Measurements from ENCODE around the gene RHCE. TPM values are rescaled to one million over a fixed set of nuclear protein-coding genes. Genes with fewer than 3 reads are reported as not detected.
"Not testable (repeated sequence)": the region's sequence is repeated elsewhere in the genome, so short reads cannot be mapped to it uniquely, and the experiment has no call there.

The RHCE gene
- total and polyA plus RNA-seq, 9 of the 15 experiments (the other 6 are each of a cell fraction or from before 2014, with no cell fraction given) = 5.4 to 31.5 (median 12.6) TPM

DNA sequence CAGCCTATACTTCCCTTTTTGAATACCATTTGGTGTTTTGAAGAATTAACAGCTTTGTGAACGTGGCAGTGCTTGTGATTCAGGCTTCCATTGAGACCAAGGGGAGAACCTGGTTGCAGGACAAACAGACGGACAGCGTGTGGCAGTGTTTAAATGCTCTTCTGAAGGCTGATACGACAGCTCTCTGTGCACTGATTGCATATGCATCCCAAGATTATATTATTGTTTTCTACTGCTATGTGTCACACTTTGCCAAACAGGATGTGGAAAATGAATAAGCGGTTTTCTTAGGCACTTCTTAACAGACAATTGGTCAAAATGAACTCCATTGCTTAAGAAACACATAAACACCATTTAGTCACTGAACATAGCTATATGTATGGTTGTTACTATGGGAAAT lies 90.7 kb downstream of the RHCE start:
- H3K79me2 ChIP-seq (ENCODE audit: control insufficient read depth, insufficient read depth, low read length); H3K36me3 ChIP-seq (ENCODE audit: control insufficient read depth, insufficient read depth, low read length); H3K27ac ChIP-seq (ENCODE audit: extremely low read depth, low read depth, low read length); BruUV-seq (replicated peaks); in situ Hi-C loops (cut with MboI); POLR2A ChIA-PET; H3K27me3 ChIP-seq (ENCODE audit: control insufficient read depth in 2 of 2, insufficient read depth in 2 of 2, low read length in 2 of 2); CTCF ChIA-PET (ENCODE audit: low intra/inter-chr PET ratio); H3K9me3 ChIP-seq (replicated peaks; ENCODE audit: control insufficient read depth, insufficient read depth, low read depth, low read length); H3K9ac ChIP-seq (ENCODE audit: insufficient read depth in 1 of 2, low read depth in 2 of 2, low read length in 2 of 2); H2AFZ ChIP-seq (ENCODE audit: low read depth, low read length); H4K20me1 ChIP-seq (replicated peaks; ENCODE audit: control insufficient read depth, insufficient read depth, low read length); intact Hi-C loops (cut with micrococcal nuclease); H3K4me3 ChIP-seq; H3K9me1 ChIP-seq (ENCODE audit: control insufficient read depth, insufficient read depth, low read length); H3K4me1 ChIP-seq (replicated peaks in 1 of 2; ENCODE audit: control insufficient read depth in 2 of 2, insufficient read depth in 2 of 2, low read length in 2 of 2); H3K4me2 ChIP-seq (ENCODE audit: insufficient read depth, low read length); TF ChIP-seq CEBPG (CRISPR knock-in tag; IDR thresholded peaks at IDR 0.05): not testable (repeated sequence)
- 22% methylated on average over 5 of the region's 5 CpGs for WGBS (ENCODE audit: insufficient coverage, low coverage, missing lambda C conversion rate)
- ATAC-seq (peak; percentile 89), FAIRE-seq (peak; percentile 80), DNase-seq (ENCODE audit: extremely low read depth in 1 of 4, low spot score in 3 of 4) (peak in 1 of 4 experiments; percentile 17)
- TF ChIP-seq RCOR1 (IDR thresholded peaks at IDR 0.05; ENCODE audit: borderline replicate concordance in 1 of 2, low read depth in 2 of 2, low read length in 2 of 2) = peak in 1 of 2 experiments; percentile 55; a peak in 2 of 4 replicates
- TF ChIP-seq KDM1A (IDR thresholded peaks at IDR 0.05) = peak; percentile 34 to 50; a peak in 2 of 4 replicates
- TF ChIP-seq, protein P1, sequence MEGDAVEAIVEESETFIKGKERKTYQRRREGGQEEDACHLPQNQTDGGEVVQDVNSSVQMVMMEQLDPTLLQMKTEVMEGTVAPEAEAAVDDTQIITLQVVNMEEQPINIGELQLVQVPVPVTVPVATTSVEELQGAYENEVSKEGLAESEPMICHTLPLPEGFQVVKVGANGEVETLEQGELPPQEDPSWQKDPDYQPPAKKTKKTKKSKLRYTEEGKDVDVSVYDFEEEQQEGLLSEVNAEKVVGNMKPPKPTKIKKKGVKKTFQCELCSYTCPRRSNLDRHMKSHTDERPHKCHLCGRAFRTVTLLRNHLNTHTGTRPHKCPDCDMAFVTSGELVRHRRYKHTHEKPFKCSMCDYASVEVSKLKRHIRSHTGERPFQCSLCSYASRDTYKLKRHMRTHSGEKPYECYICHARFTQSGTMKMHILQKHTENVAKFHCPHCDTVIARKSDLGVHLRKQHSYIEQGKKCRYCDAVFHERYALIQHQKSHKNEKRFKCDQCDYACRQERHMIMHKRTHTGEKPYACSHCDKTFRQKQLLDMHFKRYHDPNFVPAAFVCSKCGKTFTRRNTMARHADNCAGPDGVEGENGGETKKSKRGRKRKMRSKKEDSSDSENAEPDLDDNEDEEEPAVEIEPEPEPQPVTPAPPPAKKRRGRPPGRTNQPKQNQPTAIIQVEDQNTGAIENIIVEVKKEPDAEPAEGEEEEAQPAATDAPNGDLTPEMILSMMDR (IDR thresholded peaks at IDR 0.05 in 2 of 3, conservative IDR thresholded peaks at IDR 0.05 in 1 of 3; ENCODE audit: insufficient read depth in 2 of 3, low read depth in 1 of 3, low read length in 3 of 3) = peak in 2 of 3 experiments; percentile 9 to 31; a peak in 3 of 6 replicates
- TF ChIP-seq, protein P2, sequence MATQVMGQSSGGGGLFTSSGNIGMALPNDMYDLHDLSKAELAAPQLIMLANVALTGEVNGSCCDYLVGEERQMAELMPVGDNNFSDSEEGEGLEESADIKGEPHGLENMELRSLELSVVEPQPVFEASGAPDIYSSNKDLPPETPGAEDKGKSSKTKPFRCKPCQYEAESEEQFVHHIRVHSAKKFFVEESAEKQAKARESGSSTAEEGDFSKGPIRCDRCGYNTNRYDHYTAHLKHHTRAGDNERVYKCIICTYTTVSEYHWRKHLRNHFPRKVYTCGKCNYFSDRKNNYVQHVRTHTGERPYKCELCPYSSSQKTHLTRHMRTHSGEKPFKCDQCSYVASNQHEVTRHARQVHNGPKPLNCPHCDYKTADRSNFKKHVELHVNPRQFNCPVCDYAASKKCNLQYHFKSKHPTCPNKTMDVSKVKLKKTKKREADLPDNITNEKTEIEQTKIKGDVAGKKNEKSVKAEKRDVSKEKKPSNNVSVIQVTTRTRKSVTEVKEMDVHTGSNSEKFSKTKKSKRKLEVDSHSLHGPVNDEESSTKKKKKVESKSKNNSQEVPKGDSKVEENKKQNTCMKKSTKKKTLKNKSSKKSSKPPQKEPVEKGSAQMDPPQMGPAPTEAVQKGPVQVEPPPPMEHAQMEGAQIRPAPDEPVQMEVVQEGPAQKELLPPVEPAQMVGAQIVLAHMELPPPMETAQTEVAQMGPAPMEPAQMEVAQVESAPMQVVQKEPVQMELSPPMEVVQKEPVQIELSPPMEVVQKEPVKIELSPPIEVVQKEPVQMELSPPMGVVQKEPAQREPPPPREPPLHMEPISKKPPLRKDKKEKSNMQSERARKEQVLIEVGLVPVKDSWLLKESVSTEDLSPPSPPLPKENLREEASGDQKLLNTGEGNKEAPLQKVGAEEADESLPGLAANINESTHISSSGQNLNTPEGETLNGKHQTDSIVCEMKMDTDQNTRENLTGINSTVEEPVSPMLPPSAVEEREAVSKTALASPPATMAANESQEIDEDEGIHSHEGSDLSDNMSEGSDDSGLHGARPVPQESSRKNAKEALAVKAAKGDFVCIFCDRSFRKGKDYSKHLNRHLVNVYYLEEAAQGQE (IDR thresholded peaks at IDR 0.05; ENCODE audit: borderline replicate concordance) = peak; percentile 19; the same call in 1 of the 2 replicates
- TF ChIP-seq, protein P2 (CRISPR knock-in tag; IDR thresholded peaks at IDR 0.05; ENCODE audit: low read depth) = not testable (repeated sequence)
- peak in 1 of 2 experiments; percentile 45; a peak in 1 of 4 replicates for TF ChIP-seq CEBPG (tag; conservative IDR thresholded peaks at IDR 0.05 in 1 of 2, IDR thresholded peaks at IDR 0.05 in 1 of 2)
- TF ChIP-seq, protein P3, sequence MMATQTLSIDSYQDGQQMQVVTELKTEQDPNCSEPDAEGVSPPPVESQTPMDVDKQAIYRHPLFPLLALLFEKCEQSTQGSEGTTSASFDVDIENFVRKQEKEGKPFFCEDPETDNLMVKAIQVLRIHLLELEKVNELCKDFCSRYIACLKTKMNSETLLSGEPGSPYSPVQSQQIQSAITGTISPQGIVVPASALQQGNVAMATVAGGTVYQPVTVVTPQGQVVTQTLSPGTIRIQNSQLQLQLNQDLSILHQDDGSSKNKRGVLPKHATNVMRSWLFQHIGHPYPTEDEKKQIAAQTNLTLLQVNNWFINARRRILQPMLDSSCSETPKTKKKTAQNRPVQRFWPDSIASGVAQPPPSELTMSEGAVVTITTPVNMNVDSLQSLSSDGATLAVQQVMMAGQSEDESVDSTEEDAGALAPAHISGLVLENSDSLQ (IDR thresholded peaks at IDR 0.05) = 0 out of 2 replicates have a peak, but pooled peaks have one; percentile 8
- peak; percentile 26 to 52; a peak in 2 of 4 replicates for TF ChIP-seq RAD21 (CRISPR knock-in tag; conservative IDR thresholded peaks at IDR 0.05 in 1 of 2, IDR thresholded peaks at IDR 0.05 in 1 of 2)

Measured in K562 (cell line).